HCT116 (cell line): ENCODE data around the gene ZNF292.

Experiments
- ATF3 ChIP-seq: IDR thresholded peaks from 2 replicates; pipeline ENCODE4 v1.6.1; 2012
- CTCF ChIP-seq, 3 experiments: fragments of 200-600 bp in 1 of 3; sonication (generic) in 1 of 3; IDR thresholded peaks in 2 of 3; conservative IDR thresholded peaks in 1 of 3; 2 replicates each; pipeline ENCODE4 v1.5.1; 2012 to 2017; ENCODE audit warnings: low read depth in 2 of 3, low read length in 2 of 3, antibody characterized with exemption in 1 of 3, borderline replicate concordance in 1 of 3, control low read depth in 1 of 3, mild to moderate bottlenecking in 1 of 3, mixed read lengths in 1 of 3, mixed run types in 1 of 3, moderate library complexity in 1 of 3; ENCODE audit not compliant: insufficient read depth in 1 of 3
- EGR1 ChIP-seq: IDR thresholded peaks from 2 replicates; pipeline ENCODE4 v1.6.1; 2012; ENCODE audit warnings: low read depth
- EZH2 ChIP-seq: fragments of 200-600 bp; sonication (generic); IDR thresholded peaks from 2 replicates; pipeline ENCODE4 v1.6.1; 2017; ENCODE audit warnings: antibody characterized with exemption, mixed run types
- MAX ChIP-seq: IDR thresholded peaks from 2 replicates; pipeline ENCODE4 v1.6.1; 2012
- POLR2A ChIP-seq: IDR thresholded peaks from 2 replicates; pipeline ENCODE4 v1.7.0; 2011; ENCODE audit warnings: borderline replicate concordance; ENCODE audit not compliant: insufficient read depth, insufficient read length; ENCODE audit errors: extremely low read depth
- POLR2AphosphoS5 ChIP-seq: IDR thresholded peaks from 2 replicates; pipeline ENCODE4 v1.6.1; 2011; ENCODE audit warnings: mild to moderate bottlenecking, low read depth, low read length, moderate library complexity
- RAD21 ChIP-seq: IDR thresholded peaks from 2 replicates; pipeline ENCODE4 v1.6.1; 2012; ENCODE audit warnings: low read depth, mild to moderate bottlenecking
- SP1 ChIP-seq: IDR thresholded peaks from 2 replicates; pipeline ENCODE4 v1.6.1; 2012; ENCODE audit warnings: low read depth
- SRF ChIP-seq: IDR thresholded peaks from 2 replicates; pipeline ENCODE4 v1.6.1; 2012; ENCODE audit warnings: low read depth
- TCF7L2 ChIP-seq: IDR thresholded peaks from 2 replicates; pipeline ENCODE4 v1.7.0; 2011; ENCODE audit warnings: borderline replicate concordance, inconsistent platforms; ENCODE audit not compliant: insufficient read depth, insufficient read length; ENCODE audit errors: extremely low read depth
- YY1 ChIP-seq: IDR thresholded peaks from 2 replicates; pipeline ENCODE4 v1.6.1; 2011; ENCODE audit warnings: low read length, low read depth, moderate library complexity, mild to moderate bottlenecking; ENCODE audit not compliant: insufficient replicate concordance; ENCODE audit errors: extremely low read depth
- ZNF274 ChIP-seq: fragments of 200-500 bp; sonication (Bioruptor generic); IDR thresholded peaks from 2 replicates; pipeline ENCODE4 v1.6.1; 2014; ENCODE audit warnings: mild to moderate bottlenecking, low read depth, low read length, inconsistent platforms

DNA sequence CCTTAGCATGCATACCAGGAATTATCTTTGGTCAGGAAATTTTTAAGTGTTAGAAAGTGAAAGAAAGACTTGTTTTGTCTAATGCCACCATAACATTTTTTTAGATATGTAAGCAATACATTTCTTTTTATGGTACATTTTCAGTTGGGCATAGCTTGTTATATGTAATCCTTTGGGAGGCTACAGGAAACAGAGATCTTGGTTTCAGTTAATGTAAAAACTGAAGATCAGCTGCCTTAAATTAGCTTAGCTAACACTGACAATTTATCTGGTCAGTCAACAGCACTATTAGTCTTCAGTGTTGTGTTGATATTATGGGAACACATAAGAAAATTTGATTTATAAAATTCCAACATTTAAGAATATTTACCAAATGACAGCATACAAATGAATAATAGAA, 88.4 kb downstream of the ZNF292 start:
- TF ChIP-seq CTCF (IDR thresholded peaks at IDR 0.05 in 2 of 3, conservative IDR thresholded peaks at IDR 0.05 in 1 of 3; ENCODE audit: borderline replicate concordance in 1 of 3, insufficient read depth in 1 of 3, low read depth in 2 of 3, low read length in 2 of 3) = no peak
- TF ChIP-seq POLR2A = no peak
- no peak for TF ChIP-seq POLR2AphosphoS5
- TF ChIP-seq ZNF274 = no peak
- no peak for TF ChIP-seq YY1
- TF ChIP-seq EZH2 = no peak
- TF ChIP-seq SRF = no peak
- TF ChIP-seq TCF7L2 = no peak
- no peak for TF ChIP-seq EGR1
- no peak for TF ChIP-seq RAD21
- TF ChIP-seq MAX = no peak
- TF ChIP-seq SP1 = no peak
- no peak for TF ChIP-seq ATF3
